ENCODE data around the gene NFS1. TPM values are rescaled to one million over a fixed set of nuclear protein-coding genes. Genes with fewer than 3 reads are reported as not detected.
A peak's percentile ranks its signal among the peaks of the same experiment; 100 is the strongest.

The NFS1 gene
- total and polyA plus RNA-seq, 2 experiments from 2014 or later: 32.6 to 43.9 TPM

GRCh38 chr20:35662551-35662950 is 36.6 kb downstream of the NFS1 start:
- Histone ChIP-seq H3K27me3 (no peaks in the 10 kb centered on the region), H3K4me1 (ENCODE audit: low read depth) (peaks cover 30% of the 10 kb centered on the region), H3K27ac (peak overlapping the region; percentile 98), H3K9me3 (ENCODE audit: low read depth) (no peaks in the 10 kb centered on the region), H3K4me3 (peak overlapping the region; percentile 50), H3K36me3 (no peaks in the 10 kb centered on the region)
- DNase-seq (ENCODE audit: low read depth in 1 of 2, low spot score in 1 of 2): no peak
- no peak for TF ChIP-seq CTCF (IDR thresholded peaks at IDR 0.05; ENCODE audit: low read depth, low read length)

- peak overlapping the region; percentile 50 for H3K4me3 ChIP-seq
- no peaks in the 10 kb centered on the region for H3K27me3 ChIP-seq
- peaks cover 30% of the 10 kb centered on the region for H3K4me1 ChIP-seq (ENCODE audit: low read depth)
- DNase-seq (ENCODE audit: low read depth in 1 of 2, low spot score in 1 of 2): no peak
- no peaks in the 10 kb centered on the region for H3K9me3 ChIP-seq (ENCODE audit: low read depth)
- no peak overlapping the region for H3K27ac ChIP-seq
- TF ChIP-seq CTCF (IDR thresholded peaks at IDR 0.05; ENCODE audit: low read depth, low read length): no peak
- no peaks in the 10 kb centered on the region for H3K36me3 ChIP-seq
Measured at GRCh38 chr20:35661908-35662307, 37.2 kb downstream of the NFS1 start.

- Histone ChIP-seq H3K9me3 (ENCODE audit: low read depth) (no peaks in the 10 kb centered on the region), H3K27ac (no peak overlapping the region), H3K36me3 (no peaks in the 10 kb centered on the region), H3K4me3 (no peak overlapping the region), H3K4me1 (ENCODE audit: low read depth) (peaks cover 30% of the 10 kb centered on the region), H3K27me3 (no peaks in the 10 kb centered on the region)
- DNase-seq (ENCODE audit: low read depth in 1 of 2, low spot score in 1 of 2): no peak
- TF ChIP-seq CTCF (IDR thresholded peaks at IDR 0.05; ENCODE audit: low read depth, low read length): no peak
Measured at GRCh38 chr20:35661053-35661452, 38.1 kb downstream of the NFS1 start.

- H3K36me3 ChIP-seq: no peaks in the 10 kb centered on the region
- H3K27ac ChIP-seq: no peak overlapping the region
Measured at GRCh38 chr20:35660122-35660937, 38.8 kb downstream of the NFS1 start.

GRCh38 chr20:35657271-35657670 is 41.9 kb downstream of the NFS1 start:
- DNase-seq (ENCODE audit: low read depth in 1 of 2, low spot score in 1 of 2): no peak
- Histone ChIP-seq H3K4me3 (no peak overlapping the region), H3K9me3 (ENCODE audit: low read depth) (no peaks in the 10 kb centered on the region), H3K27ac (no peak overlapping the region), H3K4me1 (ENCODE audit: low read depth) (peaks cover 22% of the 10 kb centered on the region), H3K27me3 (no peaks in the 10 kb centered on the region), H3K36me3 (peaks cover 22% of the 10 kb centered on the region)
- TF ChIP-seq CTCF (IDR thresholded peaks at IDR 0.05; ENCODE audit: low read depth, low read length): no peak

More at GRCh38 chr20:35660122-35660937, 38.8 kb downstream of the NFS1 start:
- H3K9me3 ChIP-seq (ENCODE audit: low read depth): no peaks in the 10 kb centered on the region
- DNase-seq (ENCODE audit: low read depth in 1 of 2, low spot score in 1 of 2): no peak
- peaks cover 30% of the 10 kb centered on the region for H3K4me1 ChIP-seq (ENCODE audit: low read depth)
- TF ChIP-seq CTCF (IDR thresholded peaks at IDR 0.05; ENCODE audit: low read depth, low read length): no peak
- H3K27me3 ChIP-seq: no peaks in the 10 kb centered on the region
- H3K4me3 ChIP-seq: no peak overlapping the region
